Activated naive CD8-positive, alpha-beta T cell (primary cell): ENCODE results near the gene TUBA3E.
"Not testable (repeated sequence)": the region's sequence is repeated elsewhere in the genome, so short reads cannot be mapped to it uniquely, and the experiment has no call there.

Experiments
- H3K27ac Mint-ChIP-seq: one replicate; pipeline ENCODE4 v1.8.0; 2021; ENCODE audit warnings: mixed read lengths
- H3K27me3 Mint-ChIP-seq: one replicate; pipeline ENCODE4 v1.8.0; 2021; ENCODE audit warnings: mixed read lengths
- H3K36me3 Mint-ChIP-seq: one replicate; pipeline ENCODE4 v1.8.0; 2021; ENCODE audit warnings: mixed read lengths
- H3K4me1 Mint-ChIP-seq: one replicate; pipeline ENCODE4 v1.8.0; 2021; ENCODE audit warnings: low read depth, mixed read lengths
- H3K4me3 Mint-ChIP-seq: one replicate; pipeline ENCODE4 v1.8.0; 2021; ENCODE audit warnings: mild to moderate bottlenecking, mixed read lengths
- H3K9me3 Mint-ChIP-seq: one replicate; pipeline ENCODE4 v1.8.0; 2021; ENCODE audit warnings: low read depth, mixed read lengths

The TUBA3E gene

DNA sequence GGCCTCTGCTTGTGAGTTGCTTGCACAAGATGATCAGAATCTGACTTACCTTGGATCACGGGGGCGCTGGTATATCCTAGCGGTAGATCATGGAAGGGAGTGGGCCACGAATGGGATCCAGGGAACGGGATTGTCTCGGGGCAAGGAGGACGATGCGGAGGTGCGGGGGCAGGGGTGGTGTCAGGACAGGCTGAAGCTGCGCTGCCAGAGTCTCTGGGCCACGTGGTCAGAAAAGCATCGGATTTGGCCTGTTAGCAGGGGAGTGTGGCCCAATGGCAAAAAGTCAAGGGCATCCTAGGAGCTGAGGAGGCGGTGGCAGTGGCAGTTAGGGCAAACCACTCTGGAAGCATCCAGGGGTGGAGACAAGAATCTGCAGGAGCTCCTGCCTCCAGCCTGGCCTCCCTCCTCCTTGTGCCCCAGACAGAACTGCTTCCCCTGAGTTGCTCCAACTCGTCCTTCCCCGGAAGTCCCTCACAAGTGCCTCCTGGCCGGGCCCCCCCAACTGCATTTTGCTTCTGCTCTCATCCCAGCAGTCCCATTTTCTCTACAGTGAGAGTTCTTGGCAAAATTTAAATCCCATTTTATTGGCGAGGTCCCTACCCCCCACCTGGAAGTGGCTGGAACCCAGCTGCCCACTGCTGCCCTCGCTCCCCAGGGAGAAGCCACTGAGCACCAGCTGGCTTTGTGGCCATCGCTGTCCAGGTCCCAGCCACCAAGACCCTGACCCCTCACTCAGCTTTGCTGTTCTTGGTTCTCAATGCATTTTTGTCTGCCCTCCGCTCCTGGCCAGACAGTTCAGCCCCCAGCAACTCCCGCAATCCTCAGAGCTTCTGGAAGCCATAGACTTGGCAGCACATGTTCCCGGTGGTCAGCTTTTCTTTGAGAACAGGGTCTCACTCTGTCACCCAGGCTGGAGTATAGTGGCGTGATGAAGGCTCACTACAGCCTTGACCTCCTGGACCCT lies 47.8 kb downstream of the TUBA3E start:
- Mint-ChIP-seq H3K4me3 (no peak overlapping the region), H3K36me3 (no peaks in the 10 kb centered on the region), H3K9me3 (no peaks in the 10 kb centered on the region), H3K27ac (peak overlapping the region; percentile 17), H3K4me1 (no peaks in the 10 kb centered on the region), H3K27me3 (peaks cover 3% of the 10 kb centered on the region)

DNA sequence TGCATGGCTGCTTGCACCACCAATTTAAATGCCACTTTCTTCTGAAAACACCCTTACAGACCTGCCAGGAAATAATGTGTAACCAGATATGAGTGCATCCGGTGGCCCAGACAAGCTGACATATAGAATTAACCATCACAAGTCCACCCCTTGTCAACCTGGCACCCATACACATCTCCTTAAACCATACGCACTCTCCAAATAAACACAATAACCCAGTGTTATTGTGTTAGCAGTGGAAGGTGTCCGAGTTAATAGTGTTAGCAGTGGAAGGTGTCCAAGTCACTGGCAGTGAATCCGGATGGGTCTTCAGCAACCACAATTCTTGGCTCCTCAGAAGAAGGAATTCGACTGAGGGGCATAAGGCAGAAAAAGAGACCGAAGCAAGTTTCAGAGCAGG lies 49.7 kb downstream of the TUBA3E start:
- not testable (repeated sequence) for H3K27me3 Mint-ChIP-seq, H3K27ac Mint-ChIP-seq, H3K4me3 Mint-ChIP-seq, H3K4me1 Mint-ChIP-seq, H3K9me3 Mint-ChIP-seq, H3K36me3 Mint-ChIP-seq

DNA sequence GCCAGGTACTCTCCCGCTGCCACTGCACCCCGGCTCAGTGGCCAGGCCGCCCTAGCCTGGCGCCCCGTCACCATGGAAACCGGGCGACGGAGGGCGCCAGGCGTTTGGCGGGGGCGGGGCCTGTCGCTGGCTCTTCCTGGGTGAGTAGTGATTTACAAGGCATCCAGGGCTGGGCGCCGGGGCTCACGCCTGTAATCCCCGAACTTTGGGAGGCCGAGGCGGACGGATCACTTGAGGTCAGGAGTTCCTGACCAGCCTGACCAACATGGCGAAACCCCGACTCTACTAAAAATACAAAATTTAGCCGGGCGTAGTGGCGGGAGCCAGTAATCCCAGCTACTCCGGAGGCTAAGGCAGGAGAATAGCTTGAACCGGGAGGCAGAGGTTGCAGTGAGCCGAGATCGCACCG lies 53.2 kb downstream of the TUBA3E start, which contains the start of gene CCDC74B:
CCDC74B (minus strand) TSS at position 107 of the 409 bp plus-strand sequence. CDS start 116 bp downstream, outside the sequence.
- H3K9me3 Mint-ChIP-seq, H3K36me3 Mint-ChIP-seq, H3K4me1 Mint-ChIP-seq, H3K27me3 Mint-ChIP-seq, H3K27ac Mint-ChIP-seq: not testable (repeated sequence)
- H3K4me3 Mint-ChIP-seq: peak within 1 kb of the TSS; percentile 76

- not testable (repeated sequence) for H3K27ac Mint-ChIP-seq, H3K4me1 Mint-ChIP-seq, H3K9me3 Mint-ChIP-seq, H3K36me3 Mint-ChIP-seq, H3K27me3 Mint-ChIP-seq
- H3K4me3 Mint-ChIP-seq: peak overlapping the region; percentile 74
These were observed 54.8 kb downstream of the TUBA3E start for GRCh38 chr2:130143266-130144039.

GRCh38 chr2:130142396-130143265 lies 55.6 kb downstream of the TUBA3E start:
- H3K27me3 Mint-ChIP-seq, H3K27ac Mint-ChIP-seq, H3K9me3 Mint-ChIP-seq, H3K36me3 Mint-ChIP-seq, H3K4me1 Mint-ChIP-seq: not testable (repeated sequence)
- H3K4me3 Mint-ChIP-seq: peak overlapping the region; percentile 74
